GM21381 (cell line): Measurements from ENCODE around the gene LGALS8.
"Not testable (repeated sequence)": the region's sequence is repeated elsewhere in the genome, so short reads cannot be mapped to it uniquely, and the experiment has no call there.

Experiments used
- ATAC-seq: cut with Tn5 transposase; IDR thresholded peaks from one replicate; pipeline ENCODE4 v1.9.1; 2021; ENCODE audit warnings: mild to moderate bottlenecking, moderate library complexity; ENCODE audit not compliant: unreplicated experiment

Gene LGALS8

DNA sequence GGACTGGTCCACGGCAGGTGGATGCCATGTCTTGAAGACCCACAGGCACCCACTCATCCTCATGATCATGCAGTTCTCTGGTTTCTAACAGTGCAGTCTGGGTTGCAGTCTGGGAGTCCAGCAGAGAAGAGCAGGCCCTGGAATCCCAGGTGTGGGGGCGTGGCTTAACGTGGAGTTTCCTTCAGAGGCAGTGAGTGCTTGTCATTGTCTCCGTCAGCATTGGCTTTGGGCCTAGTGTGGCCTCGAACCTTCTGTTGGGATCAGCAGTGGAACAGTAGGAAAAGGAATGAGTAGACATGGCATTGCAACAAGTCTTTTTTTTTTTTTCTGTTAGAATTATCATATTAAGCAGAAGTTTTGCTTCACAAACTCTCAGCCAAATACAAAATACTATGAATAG is 12.8 kb downstream of the LGALS8 start:
- no peak for ATAC-seq

GRCh38 chr1:236540813-236541465 is 17.2 kb downstream of the LGALS8 start:
- ATAC-seq, result no peak

GRCh38 chr1:236541710-236542109 is 17.9 kb downstream of the LGALS8 start:
- no peak for ATAC-seq

DNA sequence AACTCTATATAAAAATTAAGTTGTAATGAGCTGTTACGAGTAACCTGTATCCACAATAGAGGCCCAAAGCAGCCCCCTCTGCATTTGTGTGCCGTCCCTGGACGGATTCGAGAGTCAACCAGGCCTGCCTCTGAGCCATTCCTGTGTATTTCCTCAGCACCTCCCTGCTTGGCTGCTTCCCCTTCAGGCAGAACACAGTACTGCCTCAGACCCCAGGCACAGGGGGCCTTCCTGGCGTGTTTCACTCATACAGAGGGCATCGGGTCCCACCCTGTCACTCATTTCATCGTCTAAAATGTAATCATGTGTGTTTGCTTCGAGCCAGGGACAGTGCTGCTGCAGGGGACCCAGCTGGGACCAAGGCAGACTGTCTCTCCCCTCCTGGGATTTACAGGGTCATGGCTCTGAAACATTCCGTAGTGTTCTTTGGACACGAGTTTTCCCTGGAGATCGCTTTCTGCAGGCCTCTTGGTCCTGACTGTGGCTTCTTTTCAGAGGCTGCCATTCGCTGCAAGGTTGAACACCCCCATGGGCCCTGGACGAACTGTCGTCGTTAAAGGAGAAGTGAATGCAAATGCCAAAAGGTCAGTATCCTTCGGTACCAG is 19.4 kb downstream of the LGALS8 start:
- ATAC-seq, result no peak

DNA sequence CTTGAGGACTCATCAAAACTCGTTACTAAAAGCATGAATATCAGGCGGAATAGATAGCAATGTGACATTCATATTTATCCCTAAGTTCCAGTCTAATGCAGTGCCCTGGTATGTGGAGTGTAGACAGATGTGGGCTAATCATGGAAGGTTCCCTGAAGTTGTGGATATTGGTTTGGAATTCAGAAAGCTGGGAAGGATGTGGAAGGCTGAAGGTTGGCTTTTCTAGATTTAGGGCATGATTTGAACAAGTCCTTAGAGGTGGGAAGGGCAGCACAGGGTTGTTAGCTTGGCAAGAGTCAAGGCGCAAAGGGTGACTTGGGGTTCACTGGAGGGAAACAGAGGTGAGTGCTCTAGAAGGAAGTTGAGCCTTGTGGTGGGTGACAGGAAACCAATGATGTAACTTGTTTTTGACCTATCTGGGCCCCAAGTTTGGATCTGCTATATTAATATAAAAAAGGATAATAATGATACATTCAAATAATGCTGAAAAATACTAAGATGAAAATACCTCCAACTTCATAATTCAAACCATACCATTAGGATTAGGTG is 21.9 kb downstream of the LGALS8 start:
- ATAC-seq, result no peak

DNA sequence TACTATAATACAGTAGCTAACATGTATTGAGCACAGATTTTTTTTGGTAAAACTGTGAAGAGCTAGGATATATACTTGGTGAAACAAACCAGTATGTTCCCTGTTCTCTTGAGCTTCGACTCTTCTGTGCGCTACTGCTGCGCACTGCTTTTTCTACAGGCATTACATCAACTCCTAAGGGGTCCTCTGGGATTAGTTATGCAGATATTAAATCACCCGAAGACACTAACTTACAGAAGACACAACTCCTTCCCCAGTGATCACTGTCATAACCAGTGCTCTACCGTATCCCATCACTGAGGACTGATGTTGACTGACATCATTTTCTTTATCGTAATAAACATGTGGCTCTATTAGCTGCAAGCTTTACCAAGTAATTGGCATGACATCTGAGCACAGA is 24.7 kb downstream of the LGALS8 start:
- no peak for ATAC-seq

DNA sequence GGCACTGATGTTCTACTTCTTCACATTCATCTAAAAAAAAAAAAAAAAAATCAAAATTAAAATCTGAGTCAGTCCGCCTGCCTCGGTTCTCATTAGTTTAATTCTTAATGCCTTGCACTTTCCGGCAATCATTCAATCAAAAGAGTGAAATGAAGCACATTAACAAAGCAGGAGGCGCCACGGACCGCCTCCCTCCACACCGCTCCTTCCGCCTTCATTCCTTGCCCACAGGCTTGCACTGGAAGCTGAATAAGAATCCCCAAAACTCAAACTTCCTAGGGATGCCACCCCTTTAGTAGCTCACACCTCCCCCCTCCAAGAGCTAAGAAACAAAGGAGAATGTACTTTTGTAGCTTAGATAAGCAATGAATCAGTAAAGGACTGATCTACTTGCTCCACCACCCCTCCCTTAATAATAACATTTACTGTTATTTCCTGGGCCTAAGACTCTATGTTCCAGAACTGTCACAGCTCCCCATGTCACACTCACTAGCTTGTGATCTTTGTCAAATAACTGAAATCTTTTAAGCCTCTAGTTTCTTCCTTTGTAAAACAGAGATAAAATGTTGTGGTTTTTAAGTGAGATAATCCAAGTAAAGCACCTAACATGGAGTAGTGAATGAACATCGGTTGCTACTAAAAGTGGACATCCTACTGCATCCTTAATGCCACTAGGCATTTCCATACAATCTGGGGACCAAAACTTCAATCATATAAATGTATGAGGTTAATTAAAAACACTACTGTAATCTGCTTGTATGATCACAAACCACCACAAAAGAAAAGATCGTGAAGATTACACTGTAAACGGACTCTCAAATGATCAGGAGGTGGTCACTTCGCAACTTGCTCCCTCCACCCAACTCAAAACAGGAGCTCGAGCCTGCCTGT is 27.4 kb downstream of the LGALS8 start:
- ATAC-seq, result no peak

DNA sequence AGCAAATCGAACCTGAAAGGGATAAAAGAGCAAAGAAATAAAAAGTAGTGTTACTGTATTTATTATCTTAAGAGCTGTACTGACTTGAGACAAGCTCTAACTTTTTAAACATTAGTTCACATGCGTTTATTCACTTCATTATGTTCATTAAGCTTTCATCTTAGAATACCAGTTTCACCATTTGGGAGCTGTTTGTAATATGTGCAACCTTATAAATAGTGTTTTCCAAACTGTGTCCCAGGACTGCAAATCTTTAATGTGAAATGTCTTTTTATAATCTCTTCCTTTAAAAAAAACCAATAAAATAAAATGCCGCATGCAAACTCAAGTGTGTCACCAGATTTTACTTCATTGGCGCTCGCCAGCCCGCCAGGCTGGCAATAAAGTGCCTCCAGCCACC is 28.3 kb downstream of the LGALS8 start:
- no peak for ATAC-seq

- ATAC-seq, result no peak
Measured at GRCh38 chr1:236552901-236553300, 29.1 kb downstream of the LGALS8 start.

- ATAC-seq, result no peak
Measured at GRCh38 chr1:236553370-236553769, 29.6 kb downstream of the LGALS8 start.

GRCh38 chr1:236556606-236557005 is 32.8 kb downstream of the LGALS8 start:
- ATAC-seq, result no peak

GRCh38 chr1:236558081-236558480 is 34.3 kb downstream of the LGALS8 start:
- no peak for ATAC-seq

- ATAC-seq, result no peak
Measured at GRCh38 chr1:236558846-236559245, 35.1 kb downstream of the LGALS8 start.

- no peak for ATAC-seq
Measured at GRCh38 chr1:236560213-236560771, 36.5 kb downstream of the LGALS8 start.

GRCh38 chr1:236561976-236562375 is 38.2 kb downstream of the LGALS8 start:
- ATAC-seq, result no peak

GRCh38 chr1:236565530-236565929 is 41.7 kb downstream of the LGALS8 start:
- no peak for ATAC-seq

DNA sequence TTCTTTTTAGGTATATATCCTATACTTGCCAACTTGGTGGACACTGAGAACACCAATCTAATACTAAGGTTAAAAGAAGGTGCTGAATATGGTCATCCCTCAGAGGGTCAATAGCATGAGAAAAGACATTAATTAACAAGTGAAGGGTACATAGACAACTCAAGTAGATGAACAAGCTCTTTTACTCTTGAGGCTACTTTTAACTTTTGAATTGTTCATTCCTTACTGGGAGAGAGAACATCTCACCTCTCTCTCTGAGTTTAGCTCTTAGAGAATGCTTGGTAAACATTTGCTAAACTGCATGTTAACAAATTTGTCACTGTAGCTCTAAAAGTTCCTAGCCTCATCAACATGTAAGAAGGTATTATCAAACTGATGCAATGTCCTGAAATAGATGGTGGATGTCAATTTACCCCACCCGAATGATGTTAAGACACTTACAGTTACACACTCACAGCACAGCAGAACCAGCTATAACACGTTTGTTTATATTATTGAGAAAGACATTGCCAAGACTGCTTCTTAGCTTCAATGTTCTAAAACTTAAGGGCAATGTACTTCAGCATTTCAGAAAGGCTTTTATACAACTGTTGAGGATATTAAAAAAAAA is 44.6 kb downstream of the LGALS8 start:
- no peak for ATAC-seq

- ATAC-seq, result no peak
Measured at GRCh38 chr1:236575523-236575922, 51.7 kb downstream of the LGALS8 start.

GRCh38 chr1:236576004-236576403 is 52.2 kb downstream of the LGALS8 start:
- no peak for ATAC-seq

GRCh38 chr1:236577041-236577440 is 53.3 kb downstream of the LGALS8 start:
- ATAC-seq, result not testable (repeated sequence)

DNA sequence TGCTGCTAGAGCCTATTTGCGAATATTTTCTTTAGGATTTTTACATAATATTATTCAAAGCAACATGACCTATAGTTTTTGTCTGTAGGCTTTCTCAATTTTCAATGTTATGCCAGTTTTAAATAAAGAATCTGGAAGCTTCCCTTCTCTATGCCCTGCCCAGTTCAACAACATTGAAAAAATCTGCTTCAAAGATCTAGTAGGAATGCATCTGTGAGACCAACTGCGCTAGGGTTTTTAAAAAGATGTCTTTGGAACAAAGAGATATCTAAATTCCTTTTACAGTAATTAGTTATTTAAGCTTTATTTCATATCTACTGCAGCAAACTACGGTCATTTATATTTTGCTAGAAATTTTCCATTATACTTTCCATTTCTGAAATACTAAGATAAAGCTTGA is 54.9 kb downstream of the LGALS8 start:
- ATAC-seq, result no peak
